ENCODE data around the gene UAP1L1.

The UAP1L1 gene

DNA sequence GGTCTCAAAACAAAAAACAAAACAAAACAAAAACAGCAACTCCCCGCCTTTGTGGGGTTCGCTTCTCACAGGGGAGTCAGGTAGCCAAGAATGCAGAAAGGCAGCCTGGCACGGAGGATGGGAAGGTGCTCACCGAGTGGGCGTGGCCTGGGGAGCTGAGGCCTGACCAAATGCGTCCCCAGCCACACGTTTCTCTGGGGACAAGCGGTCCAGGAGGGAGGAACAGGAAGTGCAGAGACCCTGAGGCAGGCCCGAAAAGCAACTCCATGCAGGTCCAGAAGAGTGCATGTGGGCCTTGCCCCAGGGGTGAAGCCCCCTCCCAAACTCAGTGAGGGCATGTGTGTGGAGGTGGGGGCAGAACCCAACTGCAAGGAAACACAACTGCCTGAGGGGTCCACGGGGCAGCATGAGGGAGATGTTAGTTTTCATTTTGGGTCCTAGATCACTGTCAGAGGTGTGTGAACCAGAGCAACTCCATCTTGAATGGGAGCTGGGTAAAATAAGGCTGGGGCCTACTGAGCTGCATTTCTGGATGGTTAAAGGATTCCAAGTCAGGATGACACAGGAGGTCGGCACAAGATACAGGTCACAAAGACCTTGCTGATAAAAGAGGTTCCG lies 2.6 kb upstream of the UAP1L1 start:
- no peak for DNase-seq (ENCODE audit: low spot score)

DNA sequence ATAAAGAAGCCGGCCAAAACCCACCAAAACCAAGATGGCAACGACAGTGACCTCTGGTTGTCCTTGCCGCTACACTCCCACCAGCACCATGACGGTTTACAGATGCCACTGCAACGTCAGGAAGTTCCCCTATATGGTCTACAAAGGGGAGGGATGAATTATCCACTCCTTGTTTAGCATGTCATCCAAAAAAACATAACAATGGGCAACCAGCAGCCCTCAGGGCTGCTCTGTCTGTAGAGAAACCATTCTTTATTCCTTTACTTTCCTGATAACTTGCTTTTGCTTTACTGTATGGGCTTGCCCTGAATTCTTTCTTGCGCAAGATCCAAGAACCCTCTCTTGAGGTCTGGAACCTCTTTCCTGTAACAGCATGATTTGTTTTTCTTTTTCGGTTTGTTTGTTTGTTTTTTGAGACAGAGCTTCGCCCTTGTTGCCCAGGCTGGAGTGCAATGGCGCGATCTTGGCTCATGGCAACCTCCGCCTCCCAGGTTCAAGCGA lies 2.0 kb upstream of the UAP1L1 start:
- no peak for DNase-seq (ENCODE audit: low spot score)

GRCh38 chr9:137076636-137077009 lies 694 bp upstream of the UAP1L1 start:
- no peak for DNase-seq (ENCODE audit: low spot score)

DNA sequence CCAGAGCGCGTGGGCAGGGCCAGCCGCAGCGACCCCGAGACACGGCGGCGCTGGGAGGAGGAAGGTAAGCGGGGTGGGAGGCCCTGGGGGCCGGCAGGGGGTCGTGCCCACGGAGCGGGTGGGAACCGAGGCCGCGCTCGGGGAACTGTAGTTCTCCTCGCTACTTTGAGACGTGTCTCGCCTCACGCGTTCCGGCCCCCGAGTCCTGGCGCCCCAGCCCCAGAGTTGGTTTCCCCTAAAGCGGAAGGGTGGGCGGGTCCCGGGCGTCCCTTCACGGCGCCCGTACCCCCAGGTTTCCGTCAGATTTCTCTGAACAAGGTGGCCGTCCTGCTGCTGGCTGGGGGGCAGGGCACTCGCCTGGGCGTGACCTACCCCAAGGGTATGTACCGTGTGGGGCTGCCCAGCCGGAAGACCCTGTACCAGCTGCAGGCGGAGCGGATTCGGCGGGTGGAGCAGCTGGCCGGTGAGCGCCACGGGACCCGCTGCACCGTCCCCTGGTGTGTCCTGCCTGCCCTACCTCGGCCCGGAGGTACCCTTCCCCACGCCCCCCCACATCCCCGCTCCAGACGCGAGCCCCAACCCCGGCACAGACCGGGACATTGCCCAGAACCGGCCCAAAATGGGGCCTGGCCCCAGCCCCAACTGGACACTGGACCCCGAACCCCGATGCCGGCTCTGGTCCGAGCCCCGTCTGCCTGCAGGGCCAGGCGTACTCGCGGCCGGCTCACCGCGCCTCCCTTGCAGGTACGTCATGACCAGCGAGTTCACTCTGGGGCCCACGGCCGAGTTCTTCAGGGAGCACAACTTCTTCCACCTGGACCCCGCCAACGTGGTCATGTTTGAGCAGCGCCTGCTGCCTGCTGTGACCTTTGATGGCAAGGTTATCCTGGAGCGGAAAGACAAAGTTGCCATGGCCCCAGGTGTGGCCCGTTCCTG lies 709 bp downstream of the UAP1L1 start:
- DNase-seq (ENCODE audit: low spot score) = no peak

GRCh38 chr9:137078701-137079400 lies 1.5 kb downstream of the UAP1L1 start:
- no peak for DNase-seq (ENCODE audit: low spot score)

DNA sequence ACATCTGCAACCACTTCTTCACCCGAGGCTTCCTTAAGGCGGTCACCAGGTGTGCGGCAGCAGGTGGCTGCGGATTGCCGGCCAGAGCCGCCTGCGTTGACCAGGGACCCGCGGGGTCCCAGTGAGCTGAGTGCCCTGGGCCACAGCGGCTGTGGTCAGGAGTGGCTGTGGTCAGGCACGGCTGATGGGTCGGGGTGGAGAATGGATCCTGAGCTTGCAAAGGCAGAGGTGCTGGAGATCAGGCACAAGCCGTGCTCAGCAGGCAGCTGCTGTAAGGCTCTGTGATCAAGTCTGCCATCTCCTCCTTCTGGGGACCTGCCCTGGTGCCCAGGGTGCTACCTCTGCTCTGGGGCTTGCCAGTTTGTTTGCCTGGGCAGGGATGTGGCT lies 2.1 kb downstream of the UAP1L1 start:
- DNase-seq (ENCODE audit: low spot score) = no peak

DNA sequence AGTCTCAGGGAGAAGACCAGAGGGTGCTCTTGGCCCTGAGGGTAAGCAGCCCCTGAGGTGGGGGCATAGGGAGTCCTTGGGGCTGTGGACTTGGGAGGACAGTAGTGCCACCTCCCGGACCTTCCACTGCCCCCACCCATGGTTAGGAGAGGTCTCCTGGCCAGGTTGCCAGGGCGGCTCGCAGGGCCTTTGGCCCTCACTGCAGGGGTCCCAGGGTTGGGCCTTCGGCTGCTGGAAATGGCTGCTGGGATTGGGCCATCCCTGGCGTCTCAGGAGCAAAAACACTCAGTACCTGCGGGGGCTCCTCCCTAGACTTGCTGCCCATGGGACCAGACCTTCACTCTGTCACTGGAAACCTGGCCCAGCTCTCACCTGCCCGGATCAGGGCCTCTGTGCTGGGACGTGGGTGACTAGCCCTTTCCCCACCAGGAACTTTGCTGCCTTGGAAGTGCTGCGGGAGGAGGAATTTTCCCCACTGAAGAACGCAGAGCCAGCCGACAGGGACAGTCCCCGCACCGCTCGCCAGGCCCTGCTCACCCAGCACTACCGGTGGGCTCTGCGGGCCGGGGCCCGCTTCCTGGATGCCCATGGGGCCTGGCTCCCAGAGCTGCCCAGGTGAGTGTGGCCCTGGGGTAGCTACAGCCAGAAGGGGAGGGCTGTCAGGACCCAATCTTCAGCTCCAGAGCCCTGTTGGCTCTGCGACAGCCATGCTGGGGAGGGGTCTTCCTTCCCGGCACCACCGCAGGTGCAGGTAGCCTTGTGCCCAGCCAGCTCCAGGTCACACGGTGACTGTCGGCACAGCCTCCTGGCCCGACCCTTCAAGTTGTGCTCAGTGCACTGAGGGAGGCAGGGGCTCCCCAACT lies 3.2 kb downstream of the UAP1L1 start:
- DNase-seq (ENCODE audit: low spot score) = no peak

- no peak for DNase-seq (ENCODE audit: low spot score)
Observed at GRCh38 chr9:137082222-137082924, 5.1 kb downstream of the UAP1L1 start.

- DNase-seq (ENCODE audit: low spot score) = no peak
Observed at GRCh38 chr9:137082925-137083290, 5.6 kb downstream of the UAP1L1 start.

DNA sequence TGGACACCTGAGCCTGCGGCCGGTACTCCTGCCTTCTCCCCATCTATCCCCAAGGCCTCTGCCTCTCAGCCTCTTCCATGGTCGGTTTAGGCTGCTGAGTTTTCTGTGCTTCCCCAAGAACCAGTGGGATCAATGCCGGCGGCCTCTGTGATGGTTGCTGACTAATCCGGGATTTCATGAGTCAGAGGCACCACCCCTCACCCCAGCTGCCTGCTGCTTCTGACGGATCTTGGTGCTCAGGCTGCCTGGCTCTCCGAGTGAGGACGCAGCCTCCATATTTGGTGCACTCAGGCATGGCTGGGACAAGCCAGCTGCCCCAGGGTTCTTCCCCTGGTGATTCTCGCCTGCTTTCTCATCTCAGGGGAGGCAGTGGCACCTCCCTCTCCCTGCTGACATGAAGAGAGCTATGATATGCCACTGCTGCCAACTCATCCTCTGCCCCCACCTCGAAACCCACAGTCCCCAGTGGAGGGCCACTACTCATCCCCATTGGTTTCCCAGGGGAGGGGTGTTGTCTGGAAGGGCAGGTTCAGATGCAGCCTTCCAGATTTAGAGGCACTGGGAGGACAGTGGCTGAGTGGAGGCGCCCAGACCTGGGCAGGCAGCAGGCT lies 6.2 kb downstream of the UAP1L1 start:
- DNase-seq (ENCODE audit: low spot score) = no peak

GRCh38 chr9:137084526-137084925 lies 7.2 kb downstream of the UAP1L1 start:
- DNase-seq (ENCODE audit: low spot score) = no peak

- no peak for DNase-seq (ENCODE audit: low spot score)
Observed at GRCh38 chr9:137085920-137086530, 8.7 kb downstream of the UAP1L1 start.

DNA sequence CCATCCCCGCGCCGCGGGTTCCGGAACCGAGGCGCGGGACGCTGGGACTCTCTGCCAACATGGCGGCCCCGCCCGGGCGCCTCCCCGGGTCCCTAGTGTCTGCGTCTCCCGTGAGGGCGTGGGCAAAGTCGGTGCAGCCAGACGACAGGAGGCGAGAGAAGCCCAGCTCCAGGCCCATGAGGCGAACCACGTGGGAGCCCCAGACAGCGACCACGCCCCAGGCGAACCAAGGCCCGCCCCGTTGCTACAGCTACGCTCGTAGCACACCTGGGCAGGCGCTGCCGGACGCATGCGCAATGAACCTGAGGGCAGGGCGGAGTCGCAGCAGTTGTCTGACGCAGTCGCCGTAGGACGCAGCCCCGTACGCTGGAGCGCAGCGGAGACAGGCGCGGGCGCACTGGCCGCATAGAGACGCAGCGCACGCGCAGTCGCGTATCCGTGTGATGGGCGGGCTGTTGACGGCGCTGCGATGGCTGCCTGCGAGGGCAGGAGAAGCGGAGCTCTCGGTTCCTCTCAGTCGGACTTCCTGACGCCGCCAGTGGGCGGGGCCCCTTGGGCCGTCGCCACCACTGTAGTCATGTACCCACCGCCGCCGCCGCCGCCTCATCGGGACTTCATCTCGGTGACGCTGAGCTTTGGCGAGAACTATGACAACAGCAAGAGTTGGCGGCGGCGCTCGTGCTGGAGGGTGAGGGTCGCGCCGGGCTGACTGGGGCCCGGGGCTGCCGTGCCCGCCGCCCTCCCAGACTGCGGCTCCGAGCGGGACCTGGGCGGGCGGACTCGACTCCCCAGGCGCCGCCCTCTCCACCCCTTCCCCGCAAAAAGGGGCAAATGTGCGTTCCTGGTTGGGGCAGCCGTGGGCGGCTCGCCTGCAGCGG lies 9.5 kb downstream of the UAP1L1 start, which contains the start of gene MAN1B1:
TSS of gene MAN1B1 (plus strand) at position 455 of the 878 bp plus-strand sequence. CDS start at position 470, 15 bp downstream.
- peak; percentile 99 for DNase-seq (ENCODE audit: low spot score)

GRCh38 chr9:137087409-137087925 lies 10.2 kb downstream of the UAP1L1 start:
- DNase-seq (ENCODE audit: low spot score) = no peak

DNA sequence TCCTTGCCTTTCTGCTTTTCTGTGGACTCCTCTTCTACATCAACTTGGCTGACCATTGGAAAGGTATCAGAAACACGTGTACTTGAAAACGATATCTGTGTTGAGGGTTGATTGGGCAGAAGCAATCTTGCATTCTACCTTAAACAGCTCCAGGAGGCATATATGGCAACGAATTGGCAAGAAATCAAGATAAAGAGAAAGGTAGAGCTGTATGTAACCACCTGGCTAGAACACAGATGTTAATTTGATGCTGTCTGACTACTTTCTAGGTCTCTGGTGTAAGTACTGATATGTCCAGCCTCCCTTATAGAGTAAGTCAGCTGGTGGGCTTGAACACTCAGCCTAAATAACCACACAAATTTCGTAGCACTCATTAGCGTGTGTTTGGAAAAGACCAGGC lies 10.8 kb downstream of the UAP1L1 start:
- no peak for DNase-seq (ENCODE audit: low spot score)

- no peak for DNase-seq (ENCODE audit: low spot score)
Observed at GRCh38 chr9:137089232-137089947, 12.1 kb downstream of the UAP1L1 start.

- no peak for DNase-seq (ENCODE audit: low spot score)
Observed at GRCh38 chr9:137095664-137096517, 18.6 kb downstream of the UAP1L1 start.
